Suprapubic skin (tissue), 4 donors: ENCODE measurements around the gene SIL1. TPM values are rescaled to one million over a fixed set of nuclear protein-coding genes. Genes with fewer than 3 reads are reported as not detected.

ENCODE experiments used
- DNase-seq, 2 donors: peaks; one replicate each; pipeline ENCODE4 v3.0.0-alpha.2; 2019; ENCODE audit warnings: low spot score in 2 of 2
- H3K27ac ChIP-seq: fragments of 200-600 bp; sonication (generic); one replicate; pipeline ENCODE4 v1.5.1; 2019
- H3K27me3 ChIP-seq: fragments of 200-600 bp; sonication (generic); one replicate; pipeline ENCODE4 v1.5.1; 2019
- H3K36me3 ChIP-seq: fragments of 200-600 bp; sonication (generic); one replicate; pipeline ENCODE4 v1.5.1; 2019
- H3K4me1 ChIP-seq: fragments of 200-600 bp; sonication (generic); one replicate; pipeline ENCODE4 v1.5.1; 2019
- H3K4me3 ChIP-seq: fragments of 200-600 bp; sonication (generic); one replicate; pipeline ENCODE4 v1.5.1; 2019; ENCODE audit warnings: mild to moderate bottlenecking
- H3K9me3 ChIP-seq: fragments of 200-600 bp; sonication (generic); one replicate; pipeline ENCODE4 v1.5.1; 2019
- EP300 ChIP-seq: sonication (generic); formaldehyde crosslinking; IDR thresholded peaks from one replicate; pipeline ENCODE4 v1.6.1; 2017; ENCODE audit warnings: antibody characterized with exemption
- POLR2A ChIP-seq, 2 donors: fragments of 450-650 bp; IDR thresholded peaks; one replicate each; pipeline ENCODE4 v1.6.1; 2017; ENCODE audit warnings: antibody characterized with exemption in 2 of 2, mild to moderate bottlenecking in 2 of 2, moderate library complexity in 2 of 2
- POLR2AphosphoS5 ChIP-seq, 3 donors: sonication (generic); formaldehyde crosslinking; IDR thresholded peaks; one replicate each; pipeline ENCODE4 v1.6.1; 2017; ENCODE audit warnings: antibody characterized with exemption in 3 of 3
- WGBS: methylation state at CpG from one replicate; pipeline ENCODE4 v1.1.5; 2018; 5-methylcytosine and 5-hydroxymethylcytosine counted together
- total RNA-seq, 4 donors: library from RNA; depleted of rRNA; stranded (reverse); fragments of >200 nt; gene quantifications; one replicate each; pipeline ENCODE4 v1.1.0, GENCODE V29; 2016
- TF ChIP-seq, protein P1 (sequence below), 2 donors: fragments of 200-600 bp in 1 of 2; fragments of 450-650 bp in 1 of 2; sonication (generic) in 1 of 2; IDR thresholded peaks; one replicate each; pipeline ENCODE4 v1.5.1; 2016 to 2019; ENCODE audit warnings: antibody characterized with exemption in 2 of 2, mild to moderate bottlenecking in 1 of 2, moderate library complexity in 1 of 2

The SIL1 gene
- total RNA-seq, 4 donors from 2014 or later, result 38.5 to 54.6 (median 41.7) TPM

DNA sequence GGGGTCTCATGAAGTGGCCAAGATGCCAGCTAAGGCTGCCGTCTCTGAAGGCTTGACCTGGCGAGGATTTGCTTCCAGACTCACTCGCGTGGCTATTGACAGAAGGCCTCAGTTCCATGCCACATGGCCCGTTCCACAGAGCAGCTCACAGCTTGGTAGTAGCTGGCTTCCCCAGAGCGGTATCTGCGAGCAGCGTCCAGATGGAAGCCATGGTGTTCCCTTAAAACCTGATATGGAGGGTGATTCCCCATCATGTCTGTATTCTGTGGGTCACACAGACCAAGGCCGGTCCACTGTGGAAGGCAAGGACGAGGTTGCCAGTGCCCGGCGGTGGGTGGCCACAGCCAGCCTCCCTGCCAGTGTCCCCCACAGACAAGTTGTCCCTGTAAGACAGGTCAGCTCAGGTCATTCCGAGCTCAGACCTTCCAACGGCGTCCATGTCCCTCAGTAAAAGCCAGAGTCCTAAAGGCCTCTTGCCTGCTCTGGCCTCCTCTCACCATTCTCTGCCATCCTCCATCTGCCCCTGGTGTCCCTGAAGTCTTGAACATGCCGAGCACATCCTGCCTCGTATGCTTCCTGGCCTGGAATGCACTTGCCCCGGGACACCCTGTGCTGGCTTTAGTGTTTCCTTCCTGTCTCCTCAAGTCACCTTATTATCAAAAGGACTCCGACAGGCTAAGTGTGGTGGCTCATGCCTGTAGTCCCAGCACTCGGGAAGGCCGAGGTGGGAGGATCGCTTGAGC, 261.8 kb downstream of the SIL1 start:
- Histone ChIP-seq H3K4me1 (no peaks in the 10 kb centered on the region), H3K36me3 (peaks cover 50% of the 10 kb centered on the region), H3K9me3 (no peaks in the 10 kb centered on the region), H3K27me3 (no peaks in the 10 kb centered on the region), H3K27ac (no peak overlapping the region), H3K4me3 (no peak overlapping the region)
- WGBS, result 88% methylated on average over 20 of the region's 22 CpGs
- no peak for TF ChIP-seq POLR2A (IDR thresholded peaks at IDR 0.05)
- TF ChIP-seq, protein P1, sequence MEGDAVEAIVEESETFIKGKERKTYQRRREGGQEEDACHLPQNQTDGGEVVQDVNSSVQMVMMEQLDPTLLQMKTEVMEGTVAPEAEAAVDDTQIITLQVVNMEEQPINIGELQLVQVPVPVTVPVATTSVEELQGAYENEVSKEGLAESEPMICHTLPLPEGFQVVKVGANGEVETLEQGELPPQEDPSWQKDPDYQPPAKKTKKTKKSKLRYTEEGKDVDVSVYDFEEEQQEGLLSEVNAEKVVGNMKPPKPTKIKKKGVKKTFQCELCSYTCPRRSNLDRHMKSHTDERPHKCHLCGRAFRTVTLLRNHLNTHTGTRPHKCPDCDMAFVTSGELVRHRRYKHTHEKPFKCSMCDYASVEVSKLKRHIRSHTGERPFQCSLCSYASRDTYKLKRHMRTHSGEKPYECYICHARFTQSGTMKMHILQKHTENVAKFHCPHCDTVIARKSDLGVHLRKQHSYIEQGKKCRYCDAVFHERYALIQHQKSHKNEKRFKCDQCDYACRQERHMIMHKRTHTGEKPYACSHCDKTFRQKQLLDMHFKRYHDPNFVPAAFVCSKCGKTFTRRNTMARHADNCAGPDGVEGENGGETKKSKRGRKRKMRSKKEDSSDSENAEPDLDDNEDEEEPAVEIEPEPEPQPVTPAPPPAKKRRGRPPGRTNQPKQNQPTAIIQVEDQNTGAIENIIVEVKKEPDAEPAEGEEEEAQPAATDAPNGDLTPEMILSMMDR (IDR thresholded peaks at IDR 0.05), result no peak
- no peak for TF ChIP-seq POLR2AphosphoS5 (IDR thresholded peaks at IDR 0.05)
- no peak for TF ChIP-seq EP300
- DNase-seq, result no peak

- Histone ChIP-seq H3K27ac (no peak overlapping the region), H3K4me3 (no peak overlapping the region), H3K27me3 (no peaks in the 10 kb centered on the region), H3K4me1 (no peaks in the 10 kb centered on the region), H3K9me3 (no peaks in the 10 kb centered on the region), H3K36me3 (peaks cover 59% of the 10 kb centered on the region)
- DNase-seq, result no peak
- 87% methylated on average over 10 of the region's 10 CpGs for WGBS
- TF ChIP-seq POLR2A (IDR thresholded peaks at IDR 0.05) (no peak), POLR2AphosphoS5 (IDR thresholded peaks at IDR 0.05) (no peak), EP300 (no peak)
- TF ChIP-seq, protein P1 (IDR thresholded peaks at IDR 0.05), result no peak
These were observed 262.7 kb downstream of the SIL1 start for GRCh38 chr5:138935466-138935865.

GRCh38 chr5:138934971-138935370, 263.2 kb downstream of the SIL1 start:
- Histone ChIP-seq H3K9me3 (no peaks in the 10 kb centered on the region), H3K4me3 (no peak overlapping the region), H3K27ac (no peak overlapping the region), H3K4me1 (peaks cover 3% of the 10 kb centered on the region), H3K27me3 (no peaks in the 10 kb centered on the region), H3K36me3 (peaks cover 64% of the 10 kb centered on the region)
- 87% methylated on average over 12 of the region's 12 CpGs for WGBS
- DNase-seq, result no peak
- no peak for TF ChIP-seq POLR2AphosphoS5 (IDR thresholded peaks at IDR 0.05)
- TF ChIP-seq EP300, result no peak
- no peak for TF ChIP-seq POLR2A (IDR thresholded peaks at IDR 0.05)
- TF ChIP-seq, protein P1 (IDR thresholded peaks at IDR 0.05), result no peak

- WGBS, result 86% methylated on average over 14 of the region's 18 CpGs
- TF ChIP-seq, protein P1 (IDR thresholded peaks at IDR 0.05), result no peak
- TF ChIP-seq EP300 (no peak), POLR2A (IDR thresholded peaks at IDR 0.05) (no peak), POLR2AphosphoS5 (IDR thresholded peaks at IDR 0.05) (no peak)
- Histone ChIP-seq H3K9me3 (no peaks in the 10 kb centered on the region), H3K27ac (no peak overlapping the region), H3K36me3 (peaks cover 77% of the 10 kb centered on the region), H3K27me3 (no peaks in the 10 kb centered on the region), H3K4me3 (no peak overlapping the region), H3K4me1 (peaks cover 5% of the 10 kb centered on the region)
- peak in 1 of 2 donors; percentile 46 for DNase-seq
These were observed 264.5 kb downstream of the SIL1 start for GRCh38 chr5:138933522-138934290.

DNA sequence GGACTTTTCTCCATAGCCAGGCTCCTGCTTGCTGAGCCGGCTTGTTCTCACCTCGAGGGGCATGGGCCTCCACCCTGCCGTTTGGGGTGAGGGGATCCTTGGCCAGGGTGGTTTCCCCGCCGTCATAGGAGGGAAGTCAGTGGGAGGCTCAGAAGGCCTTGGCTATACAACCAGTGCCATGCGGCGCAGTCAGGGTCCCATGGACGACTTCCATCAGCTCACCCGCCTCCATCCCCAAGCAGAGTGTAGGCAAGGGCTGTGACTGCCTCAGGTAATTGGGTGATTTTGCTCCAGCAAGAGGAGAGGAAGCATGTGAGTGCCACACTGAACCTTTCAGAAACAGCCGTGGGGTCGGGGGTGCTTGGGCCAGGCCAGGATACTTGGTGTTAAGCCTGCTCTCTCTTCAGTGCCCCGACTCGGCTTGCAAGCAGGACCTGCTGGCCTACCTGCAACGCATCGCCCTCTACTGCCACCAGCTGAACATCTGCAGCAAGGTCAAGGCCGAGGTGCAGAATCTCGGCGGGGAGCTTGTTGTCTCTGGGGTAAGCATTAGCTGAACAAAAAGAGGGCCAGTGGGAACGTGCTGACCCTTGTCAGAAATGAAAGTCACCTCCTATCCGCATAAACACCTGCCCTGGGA, 265.9 kb downstream of the SIL1 start:
- no peaks in the 10 kb centered on the region for H3K9me3 ChIP-seq
- 88% methylated on average over 13 of the region's 20 CpGs for WGBS
- peaks cover 5% of the 10 kb centered on the region for H3K4me1 ChIP-seq
- H3K36me3 ChIP-seq, result peaks cover 86% of the 10 kb centered on the region
- no peak overlapping the region for H3K4me3 ChIP-seq
- H3K27me3 ChIP-seq, result no peaks in the 10 kb centered on the region
- peak in 1 of 2 donors; percentile 56 for DNase-seq
- TF ChIP-seq, protein P1 (IDR thresholded peaks at IDR 0.05), result no peak
- no peak for TF ChIP-seq EP300
- TF ChIP-seq POLR2AphosphoS5 (IDR thresholded peaks at IDR 0.05), result no peak
- TF ChIP-seq POLR2A (IDR thresholded peaks at IDR 0.05), result no peak
- no peak overlapping the region for H3K27ac ChIP-seq
